Right cardiac atrium (tissue), 5 donors: ENCODE data around the gene ZNF92. TPM values are rescaled to one million over a fixed set of nuclear protein-coding genes. Genes with fewer than 3 reads are reported as not detected.

Experiments used
- ATAC-seq, 2 donors: fragments of 200-7000 bp; cut with Tn5 transposase; one replicate each; pipeline versions ENCODE4 v1.8.0 to v1.9.1; 2020; ENCODE audit warnings: moderate library complexity in 2 of 2, mild to moderate bottlenecking in 1 of 2
- DNase-seq, 3 donors: peaks; one replicate each; pipeline ENCODE4 v3.0.0-alpha.2; 2020
- H3K27ac ChIP-seq: one replicate; pipeline ENCODE4 v1.5.1; 2013; ENCODE audit warnings: mild to moderate bottlenecking, low read length, control low read depth, moderate library complexity
- H3K27me3 ChIP-seq: one replicate; pipeline ENCODE4 v1.6.1; 2013; ENCODE audit not compliant: control insufficient read depth, insufficient read depth
- H3K4me1 ChIP-seq: one replicate; pipeline ENCODE4 v1.6.1; 2013; ENCODE audit warnings: low read length; ENCODE audit not compliant: control insufficient read depth, insufficient read depth
- H3K4me3 ChIP-seq: one replicate; pipeline ENCODE4 v1.5.1; 2013; ENCODE audit warnings: low read length, control low read depth
- H3K9me3 ChIP-seq: one replicate; pipeline ENCODE4 v1.6.1; 2013; ENCODE audit warnings: low read length; ENCODE audit not compliant: control insufficient read depth
- WGBS: extraction: QIAGEN DNeasy Blood & Tissue Kit; methylation state at CpG from one replicate; pipeline ENCODE4 v1.1.7; 2013; 5-methylcytosine and 5-hydroxymethylcytosine counted together
- intact Hi-C, 4 donors: fragments of 100-400 bp; cut with DNase I; formaldehyde crosslinking; loops; one replicate each; pipeline versions ENCODE4 v1.11.0 to v1.14.0; 2022 to 2023
- polyA plus RNA-seq: library from polyadenylated mRNA; stranded (reverse); fragments of 200-250 nt; gene quantifications from one replicate; pipeline ENCODE4 v1.2.3, GENCODE V29; 2013
- total RNA-seq, 4 donors: library from RNA; stranded (reverse); fragmentation: NEBNext Ultra II Directional; extraction: Animal tissue kit (Norgen Biotek cat#: 25700); gene quantifications; one replicate each; pipeline ENCODE4 v1.2.1, GENCODE V29; 2021
- donor health status: healthy with polysubstance abuse.
- donor health status: DM: no; HTN: yes; CAD: no.
- donor health status: DM: no; HTN: no; CAD: no.
- donor health status: DM: no; HTN: yes; CAD: no; lungs with severe emphysema.
- donor health status: DM: yes; HTN: yes; CAD: no.

ZNF92 gene
- total and polyA plus RNA-seq, 5 donors = 3.1 to 6.2 (median 4.1) TPM

GRCh38 chr7:65448816-65449504 lies 75.3 kb downstream of the ZNF92 start:
- Histone ChIP-seq H3K4me3 (no peak overlapping the region), H3K9me3 (no peaks in the 10 kb centered on the region), H3K4me1 (no peaks in the 10 kb centered on the region), H3K27me3 (no peaks in the 10 kb centered on the region), H3K27ac (no peak overlapping the region)
- ATAC-seq = no peak
- intact Hi-C loops = no loop called here
- DNase-seq = no peak

GRCh38 chr7:65449505-65449852 lies 75.8 kb downstream of the ZNF92 start:
- intact Hi-C loops = no loop called here
- Histone ChIP-seq H3K27ac (no peak overlapping the region), H3K9me3 (no peaks in the 10 kb centered on the region), H3K4me1 (no peaks in the 10 kb centered on the region), H3K27me3 (no peaks in the 10 kb centered on the region), H3K4me3 (no peak overlapping the region)
- no peak for ATAC-seq
- WGBS = 36% methylated on average over 2 of the region's 2 CpGs
- peak in 1 of 3 donors; percentile 44 for DNase-seq
